ENCODE data around the gene TRAF4. TPM values are rescaled to one million over a fixed set of nuclear protein-coding genes. Genes with fewer than 3 reads are reported as not detected.
A peak's percentile ranks its signal among the peaks of the same experiment; 100 is the strongest.
"Not testable (repeated sequence)": the region's sequence is repeated elsewhere in the genome, so short reads cannot be mapped to it uniquely, and the experiment has no call there.

The TRAF4 gene
- total and polyA plus RNA-seq, 10 of the 15 experiments (the other 5 are each of a cell fraction or from before 2014, with no cell fraction given) = 3.7 to 197 (median 66.4) TPM

- ChIA-PET RAD21 (ENCODE audit: unreplicated experiment) (interaction anchor here (1.4 to 6.8 kb wide), 3 partner anchors 12 to 39 kb away, joined by 5 to 375 read pairs (median 109); partner anchors contain the start of genes PROCA1 and TRAF4), SMC1A (ENCODE audit: uncharacterized antibody, unreplicated experiment) (interaction anchor here (1.4 to 11.3 kb wide), 2 partner anchors 12 to 21 kb away, joined by 3 to 326 read pairs; partner anchors contain the start of genes PROCA1 and TRAF4), POLR2A (interaction anchor here (0.6 to 17.2 kb wide), 3 partner anchors 15 to 49 kb away, joined by 3 to 485 read pairs (median 6); partner anchors contain the start of gene TRAF4), CTCF (interaction anchor here (1.0 to 12.6 kb wide), 3 partner anchors 25 to 178 kb away, joined by 3 to 394 read pairs (median 147); no protein-coding TSS in a partner anchor)
- H3K9ac ChIP-seq (ENCODE audit: control insufficient read depth, insufficient read depth, low read length); in situ Hi-C loops (cut with MboI); ATAC-seq; H3K9me3 ChIP-seq (replicated peaks; ENCODE audit: control insufficient read depth, insufficient read depth, low read length); BruUV-seq (replicated peaks); FAIRE-seq; H4K20me1 ChIP-seq (ENCODE audit: control insufficient read depth, insufficient read depth); H3K27me3 ChIP-seq (replicated peaks in 1 of 2; ENCODE audit: control insufficient read depth in 2 of 2, insufficient read depth in 2 of 2, low read length in 1 of 2); H2AFZ ChIP-seq (ENCODE audit: control insufficient read depth, low read depth, low read length); DNase-seq (ENCODE audit: low read depth, low spot score): not testable (repeated sequence)
- 0 out of 2 replicates have a peak overlapping the region, but pooled peaks have one; percentile 25 for H3K4me3 ChIP-seq
- H3K4me2 ChIP-seq (ENCODE audit: control insufficient read depth, insufficient read depth) = peak overlapping the region; percentile 82; the same call in 1 of the 2 replicates
- H3K36me3 ChIP-seq (ENCODE audit: control insufficient read depth in 2 of 2, insufficient read depth in 2 of 2, low read length in 1 of 2) = peaks cover 12 to 20% of the 10 kb centered on the region in 2 experiments; a peak in 3 of 4 replicates
- peaks cover 19% of the 10 kb centered on the region for H3K4me1 ChIP-seq (ENCODE audit: control insufficient read depth, insufficient read depth, low read length)
- 0 out of 2 replicates have a peak overlapping the region, but pooled peaks have one; percentile 4 for H3K27ac ChIP-seq (ENCODE audit: control insufficient read depth, insufficient read depth)
- WGBS (ENCODE audit: insufficient coverage, insufficient replicate concordance, low lambda C conversion rate, missing lambda C conversion rate) = 46% methylated on average over 4 of the region's 4 CpGs
- intact Hi-C loops (cut with micrococcal nuclease; ENCODE audit: unreplicated experiment) = loop anchor here (10.0 kb wide), 1 partner anchor 391 kb away; no protein-coding TSS in a partner anchor
- peaks cover 45% of the 10 kb centered on the region for H3K79me2 ChIP-seq (ENCODE audit: control insufficient read depth, insufficient read depth, low read length)
- TF ChIP-seq POLR2A (IDR thresholded peaks at IDR 0.05; ENCODE audit: low read depth, low read length) (peak; percentile 48; the same call in 1 of the 2 replicates), POLR2AphosphoS5 (IDR thresholded peaks at IDR 0.05; ENCODE audit: low read length) (peak; percentile 8; the same call in 1 of the 2 replicates)
Observed at GRCh38 chr17:28723836-28724499, 19.8 kb upstream of the TRAF4 start.

GRCh38 chr17:28724500-28725165, 19.2 kb upstream of the TRAF4 start:
- ChIA-PET RAD21 (ENCODE audit: unreplicated experiment) (interaction anchor here (1.0 to 6.8 kb wide), 8 partner anchors 11 to 229 kb away, joined by 3 to 375 read pairs (median 5); partner anchors contain the start of genes BLTP2, FLOT2, PROCA1 and TRAF4), SMC1A (ENCODE audit: uncharacterized antibody, unreplicated experiment) (interaction anchor here (0.7 to 11.3 kb wide), 8 partner anchors 9 to 1423 kb away, joined by 3 to 326 read pairs (median 3); partner anchors contain the start of genes BLTP2, PROCA1 and TRAF4), POLR2A (interaction anchor here (0.9 to 17.2 kb wide), 4 partner anchors 12 to 79 kb away, joined by 3 to 485 read pairs (median 18); partner anchors contain the start of genes BLTP2, PROCA1 and TRAF4), CTCF (interaction anchor here (1.0 to 12.6 kb wide), 4 partner anchors 24 to 241 kb away, joined by 3 to 394 read pairs (median 92); partner anchors contain the start of gene BLTP2)
- Histone ChIP-seq H3K79me2 (ENCODE audit: control insufficient read depth, insufficient read depth, low read length) (peaks cover 42% of the 10 kb centered on the region), H3K9me3 (replicated peaks; ENCODE audit: control insufficient read depth, insufficient read depth, low read length) (no peaks in the 10 kb centered on the region), H2AFZ (ENCODE audit: control insufficient read depth, low read depth, low read length) (no peak overlapping the region), H3K4me3 (peak overlapping the region; percentile 72; the same call in 1 of the 2 replicates), H3K4me2 (ENCODE audit: control insufficient read depth, insufficient read depth) (peak overlapping the region; percentile 82), H3K9ac (ENCODE audit: control insufficient read depth, insufficient read depth, low read length) (no peak overlapping the region), H4K20me1 (ENCODE audit: control insufficient read depth, insufficient read depth) (no peaks in the 10 kb centered on the region), H3K27ac (ENCODE audit: control insufficient read depth, insufficient read depth) (0 out of 2 replicates have a peak overlapping the region, but pooled peaks have one; percentile 4), H3K27me3 (replicated peaks in 1 of 2; ENCODE audit: control insufficient read depth in 2 of 2, insufficient read depth in 2 of 2, low read length in 1 of 2) (no peaks in the 10 kb centered on the region), H3K4me1 (ENCODE audit: control insufficient read depth, insufficient read depth, low read length) (peaks cover 23% of the 10 kb centered on the region), H3K36me3 (ENCODE audit: control insufficient read depth in 2 of 2, insufficient read depth in 2 of 2, low read length in 1 of 2) (peaks cover 12 to 20% of the 10 kb centered on the region in 2 experiments; a peak in 3 of 4 replicates)
- FAIRE-seq (no peak), DNase-seq (ENCODE audit: low read depth, low spot score) (no peak), ATAC-seq (no peak; the same call in 2 of the 3 replicates)
- in situ Hi-C loops (cut with MboI) = loop anchor here (25.0 kb wide), 1 partner anchor 1262 kb away; the partner anchor contains the start of gene KSR1
- BruUV-seq (replicated peaks) = TSS peak; percentile 56
- 29% methylated on average over 10 of the region's 10 CpGs for WGBS (ENCODE audit: insufficient coverage, insufficient replicate concordance, low lambda C conversion rate, missing lambda C conversion rate)
- TF ChIP-seq RB1 (IDR thresholded peaks at IDR 0.05; ENCODE audit: borderline replicate concordance) = 0 out of 2 replicates have a peak, but pooled peaks have one; percentile 34
- TF ChIP-seq SMAD5 (IDR thresholded peaks at IDR 0.05; ENCODE audit: low read depth) = peak; percentile 70
- TF ChIP-seq ZNF274 (IDR thresholded peaks at IDR 0.05; ENCODE audit: insufficient read depth, insufficient read length) = no peak
- TF ChIP-seq HDGF (IDR thresholded peaks at IDR 0.05) = 0 out of 2 replicates have a peak, but pooled peaks have one; percentile 19
- peak; percentile 9; the same call in 1 of the 2 replicates for TF ChIP-seq ZBED1 (IDR thresholded peaks at IDR 0.05; ENCODE audit: borderline replicate concordance)
- intact Hi-C loops (cut with micrococcal nuclease; ENCODE audit: unreplicated experiment) = loop anchor here (5.0 to 10.0 kb wide), 2 partner anchors 118 to 390 kb away; partner anchors contain the start of gene FAM222B
